ENCODE data around the gene MT1E.

The MT1E gene

DNA sequence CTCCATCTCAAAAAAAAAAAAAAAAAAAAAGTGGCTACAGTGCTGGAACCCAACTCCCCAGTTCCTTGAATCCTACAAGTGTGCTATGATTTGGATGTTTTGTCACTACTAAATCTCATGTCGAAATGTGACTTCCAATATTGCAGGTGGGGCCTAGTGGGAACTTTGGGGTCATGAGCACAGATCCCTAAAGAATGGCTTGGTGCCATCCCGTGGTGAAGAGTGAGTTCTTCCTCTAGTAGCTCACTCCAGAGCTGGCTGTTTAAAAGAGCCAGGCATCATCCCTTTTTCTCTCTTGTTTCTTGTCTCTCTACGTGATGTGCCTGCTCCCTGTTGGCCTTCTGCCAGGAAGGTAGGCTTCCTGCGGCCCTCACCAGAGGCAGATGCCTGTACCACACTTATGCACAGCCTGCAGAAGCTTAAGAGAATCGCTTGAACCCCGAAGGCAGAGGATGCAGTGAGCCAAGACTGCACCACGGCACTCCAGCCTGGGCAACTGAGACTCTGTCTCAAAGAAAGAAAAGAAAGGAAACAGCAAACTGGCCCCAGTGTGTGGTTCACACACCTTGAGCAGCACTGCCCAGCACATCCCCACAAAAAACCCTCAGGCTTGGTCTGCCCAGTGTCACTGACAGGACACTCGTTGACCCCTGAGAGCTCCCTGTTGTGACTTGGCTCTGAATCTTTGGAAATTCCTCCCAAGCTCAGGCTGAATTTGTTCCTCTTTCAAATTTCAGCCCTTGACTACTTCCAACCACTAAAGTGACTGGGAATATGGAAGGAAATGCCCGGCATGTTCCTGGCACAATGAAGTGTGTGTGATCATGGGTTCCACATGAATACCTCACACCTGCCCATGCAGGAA, 3.1 kb downstream of the MT1E start:
- no peak for DNase-seq

- no peak for DNase-seq
These were observed 4.0 kb downstream of the MT1E start for GRCh38 chr16:56629531-56629930.

DNA sequence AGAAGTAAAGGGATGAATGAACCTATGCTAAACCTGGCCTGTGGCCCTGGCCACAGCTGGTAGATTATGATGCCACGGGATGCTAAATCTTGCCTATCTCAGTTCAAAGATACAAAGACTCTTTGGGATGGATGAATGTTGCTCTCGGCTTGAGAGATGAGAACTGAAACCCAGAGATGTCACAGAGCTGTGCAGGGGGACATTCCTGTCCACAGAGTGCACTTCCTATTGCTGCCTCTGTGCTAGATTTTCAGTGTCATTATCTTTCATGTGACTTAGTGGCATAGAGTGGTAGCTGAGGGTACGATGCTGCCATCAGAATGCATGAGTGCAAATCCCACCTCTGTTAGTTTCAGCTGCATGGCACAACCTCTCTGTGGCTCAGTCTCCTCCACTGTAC, 4.6 kb downstream of the MT1E start:
- no peak for DNase-seq

- no peak for DNase-seq
These were observed 5.6 kb downstream of the MT1E start for GRCh38 chr16:56631197-56631596.

DNA sequence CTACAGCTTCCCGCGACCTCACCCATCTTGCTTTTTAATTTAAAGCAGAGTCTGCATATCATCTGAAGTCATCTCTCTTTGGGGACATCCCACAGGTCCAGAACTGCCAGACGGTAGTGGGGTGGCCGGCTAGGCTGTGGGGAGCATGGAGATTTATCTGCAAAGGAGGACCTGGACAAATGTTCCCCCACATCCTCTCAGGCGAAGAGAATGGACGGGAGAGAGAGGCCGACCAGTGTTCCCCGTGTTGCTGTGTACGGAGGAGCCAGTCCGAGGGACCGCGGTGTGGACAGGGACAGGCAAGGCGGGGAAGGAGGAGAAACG, 6.2 kb downstream of the MT1E start:
- DNase-seq: no peak

DNA sequence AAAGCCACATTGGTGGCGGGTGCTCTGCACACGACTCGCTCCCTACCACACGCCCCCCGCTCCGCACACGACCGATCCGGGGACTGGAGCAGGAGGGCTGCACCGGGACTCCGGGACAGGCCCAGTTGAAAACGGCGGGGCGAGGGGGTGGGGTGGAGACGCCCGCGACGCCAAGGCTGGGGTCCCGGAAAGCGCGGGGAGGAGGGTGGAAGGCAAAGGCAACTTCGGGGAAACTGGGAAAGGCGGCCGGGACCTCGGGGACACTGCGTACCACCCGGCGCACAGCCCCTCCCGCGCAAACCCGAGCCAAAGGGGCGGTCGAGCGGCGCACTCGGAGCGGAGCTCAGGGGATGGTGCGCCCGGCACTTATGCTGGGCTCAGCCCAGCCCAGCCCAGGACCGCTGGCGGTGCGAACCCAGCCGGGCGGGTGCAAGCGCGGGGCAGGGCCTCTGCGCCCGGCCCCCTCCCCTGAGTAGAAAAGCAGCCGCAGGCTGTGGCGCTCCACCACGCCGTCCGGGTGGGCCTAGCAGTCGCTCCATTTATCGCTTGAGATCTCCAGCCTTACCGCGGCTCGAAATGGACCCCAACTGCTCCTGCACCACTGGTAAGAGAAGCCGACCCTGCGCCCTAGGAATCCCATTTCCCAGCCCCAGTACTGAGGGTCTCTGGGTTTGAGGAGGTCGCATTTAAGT, 6.7 kb downstream of the MT1E start, which contains the start of gene MT1M:
MT1M (plus strand) TSS at position 504 of the 692 bp plus-strand sequence; CDS start at position 577, 73 bp downstream.
- no peak for DNase-seq

GRCh38 chr16:56632848-56633365, 7.3 kb downstream of the MT1E start:
- no peak for DNase-seq

GRCh38 chr16:56633535-56633934, 8.0 kb downstream of the MT1E start:
- DNase-seq: no peak

DNA sequence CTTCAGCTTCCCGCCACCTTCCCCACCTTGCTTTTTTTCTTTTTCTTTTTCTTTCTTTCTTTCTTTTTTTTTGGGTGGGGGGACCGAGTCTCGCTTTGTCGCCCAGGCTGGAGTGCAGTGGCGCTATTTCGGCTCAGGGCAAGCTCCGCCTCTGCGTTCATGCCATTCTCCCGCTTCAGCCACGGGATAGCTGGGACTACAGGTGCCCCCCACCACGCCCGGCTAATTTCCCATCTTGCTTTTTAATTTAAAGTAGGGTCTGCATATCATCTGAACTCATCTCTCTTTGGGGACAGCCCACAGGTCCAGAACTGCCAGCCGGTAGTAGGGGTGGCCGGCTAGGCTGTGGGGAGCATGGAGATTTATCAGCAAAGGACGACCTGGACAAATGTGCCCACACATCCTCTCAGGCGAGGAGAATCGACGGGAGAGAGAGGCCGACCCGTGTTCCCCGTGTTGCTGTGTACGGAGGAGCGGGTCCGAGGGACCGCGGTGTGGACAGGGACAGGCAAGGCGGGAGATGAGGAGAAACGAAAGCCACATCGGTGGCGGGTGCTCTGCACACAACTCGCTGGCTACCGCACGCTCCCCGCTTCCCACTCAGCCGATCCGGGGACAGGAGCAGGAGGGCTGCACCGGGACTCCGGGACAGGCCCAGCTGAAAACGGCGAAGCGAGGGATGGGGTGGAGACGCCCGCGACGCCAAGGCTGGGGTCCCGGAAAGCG, 9.3 kb downstream of the MT1E start:
- no peak for DNase-seq

DNA sequence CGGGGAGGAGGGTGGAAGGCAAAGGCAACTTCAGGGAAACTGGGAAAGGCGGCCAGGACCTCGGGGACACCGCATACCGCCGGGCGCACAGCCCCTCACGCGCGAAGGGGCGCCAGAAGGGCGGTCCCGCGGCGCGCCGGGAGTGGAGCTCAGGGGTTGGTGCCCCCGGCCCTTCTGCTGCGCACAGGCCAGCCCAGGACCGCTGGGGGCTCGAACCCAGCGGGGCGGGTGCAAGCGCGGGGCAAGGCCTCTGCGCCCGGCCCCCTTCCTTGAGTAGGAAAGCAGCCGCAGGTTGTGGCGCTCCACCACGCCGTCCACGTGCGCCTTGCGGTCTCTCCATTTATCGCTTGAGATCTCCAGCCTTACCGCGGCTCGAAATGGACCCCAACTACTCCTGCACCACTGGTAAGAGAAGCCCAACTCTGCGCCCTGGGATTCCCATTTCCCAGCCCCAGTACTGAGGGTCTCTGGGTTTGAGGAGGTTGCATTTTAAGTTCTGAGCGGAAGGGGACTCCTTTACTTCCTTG, 9.9 kb downstream of the MT1E start:
- DNase-seq: no peak

DNA sequence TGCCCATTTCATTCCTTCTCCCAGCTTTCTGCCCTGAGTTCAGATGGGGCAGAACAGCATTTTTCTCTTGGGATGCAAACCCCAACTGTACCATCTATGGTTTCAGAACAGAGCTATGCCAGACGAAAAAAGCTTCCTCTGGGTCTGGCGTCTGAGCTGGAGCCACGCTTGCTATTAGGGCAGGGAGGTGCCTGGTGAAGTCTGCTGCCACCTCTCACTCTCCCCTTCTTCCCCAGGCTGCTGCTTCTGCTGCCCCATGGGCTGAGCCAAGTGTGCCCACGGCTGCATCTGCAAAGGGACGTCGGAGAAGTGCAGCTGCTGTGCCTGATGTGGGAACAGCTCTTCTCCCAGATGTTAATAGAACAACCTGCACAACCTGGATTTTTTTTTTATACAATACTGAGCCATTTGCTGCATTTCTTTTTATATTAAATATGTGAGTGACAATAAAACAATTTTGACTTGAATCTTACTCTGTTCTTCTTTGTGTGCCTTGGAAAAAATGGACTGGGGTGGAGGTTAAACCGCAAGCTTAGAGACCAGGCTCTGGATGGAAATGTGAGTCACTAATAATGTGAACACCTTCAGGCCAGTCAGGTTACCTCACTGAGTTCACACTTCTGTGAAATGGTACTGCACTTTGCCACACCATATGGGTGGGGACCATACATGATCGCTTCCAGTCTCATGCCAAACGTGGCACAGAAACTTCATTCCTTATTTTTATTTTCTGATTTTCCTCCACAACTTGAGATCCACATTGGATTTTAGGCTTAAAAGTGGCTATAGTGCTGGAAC, 11.2 kb downstream of the MT1E start:
- no peak for DNase-seq

- DNase-seq: no peak
These were observed 12.5 kb downstream of the MT1E start, which contains the start of gene MT1A for GRCh38 chr16:56637814-56638750. Gene MT1A (plus strand): TSS chr16:56638666. CDS start chr16:56638739, 73 bp downstream.

GRCh38 chr16:56639045-56639444, 13.5 kb downstream of the MT1E start:
- DNase-seq: no peak

GRCh38 chr16:56640076-56640475, 14.5 kb downstream of the MT1E start:
- DNase-seq: no peak

- no peak for DNase-seq
These were observed 15.6 kb downstream of the MT1E start for GRCh38 chr16:56641166-56641565.

GRCh38 chr16:56643080-56643778, 17.6 kb downstream of the MT1E start:
- DNase-seq: peak; percentile 81

GRCh38 chr16:56643833-56644232, 18.3 kb downstream of the MT1E start:
- no peak for DNase-seq

DNA sequence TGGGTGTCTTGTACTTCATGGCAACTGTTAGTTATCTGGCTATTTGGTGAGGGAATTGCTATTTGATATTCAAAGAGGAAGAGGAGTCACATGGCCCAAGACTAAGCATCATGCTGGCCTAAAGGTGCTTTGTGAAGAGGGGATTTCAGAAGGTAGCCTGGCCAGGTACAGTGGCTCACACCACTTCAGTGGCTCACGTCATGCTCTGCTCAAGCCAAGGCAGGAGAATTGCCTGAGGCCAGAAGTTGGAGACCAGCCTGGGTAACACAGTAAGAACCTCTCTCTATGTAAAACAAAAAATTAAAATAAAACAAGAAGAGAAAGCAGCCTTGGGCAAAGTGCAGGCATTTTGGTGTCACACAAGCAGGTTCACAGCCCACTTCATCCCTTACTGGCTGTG, 19.7 kb downstream of the MT1E start:
- no peak for DNase-seq

DNA sequence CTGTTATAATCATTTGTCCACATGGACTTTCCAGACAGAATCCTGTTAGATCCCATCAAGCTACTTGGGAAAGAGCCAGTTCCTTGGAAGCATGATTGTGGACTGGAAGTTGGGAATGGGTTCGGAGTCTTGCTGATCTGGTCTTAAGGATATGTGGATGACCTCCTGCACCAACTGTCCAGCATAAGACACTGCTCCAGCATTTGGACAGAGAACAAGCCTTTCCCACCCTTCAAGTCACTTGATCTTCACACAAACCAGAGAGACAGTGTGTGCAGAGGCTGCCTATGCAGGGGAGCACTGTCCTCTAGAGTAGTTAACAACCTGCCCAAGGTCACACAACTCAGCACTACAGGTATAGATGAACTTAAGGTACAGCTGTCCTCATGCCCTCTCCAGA, 20.3 kb downstream of the MT1E start:
- DNase-seq: no peak
